ENCODE data around the gene MYO1D. TPM values are rescaled to one million over a fixed set of nuclear protein-coding genes. Genes with fewer than 3 reads are reported as not detected.
"Not testable (repeated sequence)": the region's sequence is repeated elsewhere in the genome, so short reads cannot be mapped to it uniquely, and the experiment has no call there.

MYO1D gene
- total RNA-seq, 1 donor from 2014 or later = 24.9 TPM

GRCh38 chr17:32722733-32723132 lies 154.2 kb downstream of the MYO1D start:
- Mint-ChIP-seq H3K4me1 (ENCODE audit: unreplicated experiment) (no peaks in the 10 kb centered on the region), H3K36me3 (peaks cover 15% of the 10 kb centered on the region), H3K9me3 (peaks cover 5% of the 10 kb centered on the region), H3K27me3 (no peaks in the 10 kb centered on the region), H3K27ac (no peak overlapping the region), H3K4me3 (no peak overlapping the region)
- TF ChIP-seq, protein P1, sequence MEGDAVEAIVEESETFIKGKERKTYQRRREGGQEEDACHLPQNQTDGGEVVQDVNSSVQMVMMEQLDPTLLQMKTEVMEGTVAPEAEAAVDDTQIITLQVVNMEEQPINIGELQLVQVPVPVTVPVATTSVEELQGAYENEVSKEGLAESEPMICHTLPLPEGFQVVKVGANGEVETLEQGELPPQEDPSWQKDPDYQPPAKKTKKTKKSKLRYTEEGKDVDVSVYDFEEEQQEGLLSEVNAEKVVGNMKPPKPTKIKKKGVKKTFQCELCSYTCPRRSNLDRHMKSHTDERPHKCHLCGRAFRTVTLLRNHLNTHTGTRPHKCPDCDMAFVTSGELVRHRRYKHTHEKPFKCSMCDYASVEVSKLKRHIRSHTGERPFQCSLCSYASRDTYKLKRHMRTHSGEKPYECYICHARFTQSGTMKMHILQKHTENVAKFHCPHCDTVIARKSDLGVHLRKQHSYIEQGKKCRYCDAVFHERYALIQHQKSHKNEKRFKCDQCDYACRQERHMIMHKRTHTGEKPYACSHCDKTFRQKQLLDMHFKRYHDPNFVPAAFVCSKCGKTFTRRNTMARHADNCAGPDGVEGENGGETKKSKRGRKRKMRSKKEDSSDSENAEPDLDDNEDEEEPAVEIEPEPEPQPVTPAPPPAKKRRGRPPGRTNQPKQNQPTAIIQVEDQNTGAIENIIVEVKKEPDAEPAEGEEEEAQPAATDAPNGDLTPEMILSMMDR (conservative IDR thresholded peaks at IDR 0.05) = no peak
- no peak for DNase-seq (ENCODE audit: extremely low spot score, unreplicated experiment)

- H3K27me3 Mint-ChIP-seq = no peaks in the 10 kb centered on the region
- H3K9me3 Mint-ChIP-seq = peaks cover 2% of the 10 kb centered on the region
- H3K4me1 Mint-ChIP-seq (ENCODE audit: unreplicated experiment) = no peaks in the 10 kb centered on the region
- peaks cover 12% of the 10 kb centered on the region for H3K36me3 Mint-ChIP-seq
- H3K27ac Mint-ChIP-seq = no peak overlapping the region
- no peak overlapping the region for H3K4me3 Mint-ChIP-seq
- TF ChIP-seq, protein P1 (conservative IDR thresholded peaks at IDR 0.05) = no peak
- DNase-seq (ENCODE audit: extremely low spot score, unreplicated experiment) = no peak
Observed at GRCh38 chr17:32720671-32721070, 156.3 kb downstream of the MYO1D start.

- Mint-ChIP-seq H3K27ac (no peak overlapping the region), H3K36me3 (peaks cover 12% of the 10 kb centered on the region), H3K9me3 (no peaks in the 10 kb centered on the region), H3K4me3 (no peak overlapping the region), H3K4me1 (ENCODE audit: unreplicated experiment) (no peaks in the 10 kb centered on the region), H3K27me3 (no peaks in the 10 kb centered on the region)
- TF ChIP-seq, protein P1 (conservative IDR thresholded peaks at IDR 0.05) = no peak
- DNase-seq (ENCODE audit: extremely low spot score, unreplicated experiment) = no peak
Observed at GRCh38 chr17:32719689-32720088, 157.2 kb downstream of the MYO1D start.

DNA sequence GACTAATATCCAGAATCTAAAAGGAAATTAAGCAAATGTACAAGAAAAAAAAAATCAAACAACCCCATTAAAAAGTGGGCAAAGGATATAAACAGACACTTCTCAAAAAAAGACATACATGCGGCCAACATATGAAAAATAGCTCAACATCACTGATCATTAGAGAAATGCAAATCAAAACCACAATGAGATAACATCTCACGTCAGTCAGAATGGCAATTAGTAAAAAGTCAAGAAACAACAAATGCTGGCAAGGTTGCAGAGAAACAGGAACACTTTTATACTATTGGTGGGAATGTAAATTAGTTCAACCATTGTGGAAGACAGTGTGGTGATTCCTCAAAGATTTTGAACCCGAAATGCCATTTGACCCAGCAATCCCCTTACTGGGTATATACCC lies 162.0 kb downstream of the MYO1D start:
- peaks cover 19% of the 10 kb centered on the region for H3K36me3 Mint-ChIP-seq
- H3K4me3 Mint-ChIP-seq; H3K4me1 Mint-ChIP-seq (ENCODE audit: unreplicated experiment); H3K9me3 Mint-ChIP-seq; H3K27me3 Mint-ChIP-seq; H3K27ac Mint-ChIP-seq; DNase-seq (ENCODE audit: extremely low spot score, unreplicated experiment): not testable (repeated sequence)

DNA sequence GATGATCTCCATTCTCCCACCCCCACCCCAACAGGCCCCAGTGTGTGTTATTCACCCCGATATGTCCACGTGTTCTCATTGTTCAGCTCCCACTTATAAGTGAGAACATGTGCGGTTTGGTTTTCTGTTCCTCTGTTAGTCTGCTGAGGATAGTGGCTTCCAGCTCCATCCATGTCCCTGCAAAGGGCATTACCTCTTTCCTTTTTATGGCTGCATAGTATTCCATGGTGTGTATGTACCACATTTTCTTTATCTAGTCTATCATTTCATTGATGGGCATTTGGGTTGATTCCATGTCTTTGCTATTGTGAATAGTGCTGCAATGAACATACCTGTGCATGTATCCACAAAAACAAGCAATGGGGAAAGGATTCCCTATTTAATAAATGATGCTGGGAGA lies 162.7 kb downstream of the MYO1D start:
- not testable (repeated sequence) for H3K4me1 Mint-ChIP-seq (ENCODE audit: unreplicated experiment); H3K9me3 Mint-ChIP-seq; H3K4me3 Mint-ChIP-seq; H3K27ac Mint-ChIP-seq; H3K27me3 Mint-ChIP-seq; DNase-seq (ENCODE audit: extremely low spot score, unreplicated experiment)
- H3K36me3 Mint-ChIP-seq = peaks cover 19% of the 10 kb centered on the region

GRCh38 chr17:32713081-32713480 lies 163.8 kb downstream of the MYO1D start:
- TF ChIP-seq, protein P1 (conservative IDR thresholded peaks at IDR 0.05) = no peak
- Mint-ChIP-seq H3K27me3 (no peaks in the 10 kb centered on the region), H3K4me3 (no peak overlapping the region), H3K9me3 (no peaks in the 10 kb centered on the region), H3K36me3 (peaks cover 16% of the 10 kb centered on the region), H3K4me1 (ENCODE audit: unreplicated experiment) (no peaks in the 10 kb centered on the region), H3K27ac (no peak overlapping the region)
- no peak for DNase-seq (ENCODE audit: extremely low spot score, unreplicated experiment)

GRCh38 chr17:32709562-32709961 lies 167.4 kb downstream of the MYO1D start:
- H3K36me3 Mint-ChIP-seq = peaks cover 11% of the 10 kb centered on the region
- no peak overlapping the region for H3K27ac Mint-ChIP-seq
- no peaks in the 10 kb centered on the region for H3K27me3 Mint-ChIP-seq
- DNase-seq (ENCODE audit: extremely low spot score, unreplicated experiment) = no peak
- no peaks in the 10 kb centered on the region for H3K9me3 Mint-ChIP-seq
- no peak overlapping the region for H3K4me3 Mint-ChIP-seq
- TF ChIP-seq, protein P1 (conservative IDR thresholded peaks at IDR 0.05) = no peak
- H3K4me1 Mint-ChIP-seq (ENCODE audit: unreplicated experiment) = no peaks in the 10 kb centered on the region
